ENCODE results near the gene PSMC3IP. TPM values are rescaled to one million over a fixed set of nuclear protein-coding genes. Genes with fewer than 3 reads are reported as not detected.
A peak's percentile ranks its signal among the peaks of the same experiment; 100 is the strongest.

Gene PSMC3IP
- total and polyA plus RNA-seq, 8 donors, result 0.89 to 6.5 (median 4.2) TPM; not detected in 2

DNA sequence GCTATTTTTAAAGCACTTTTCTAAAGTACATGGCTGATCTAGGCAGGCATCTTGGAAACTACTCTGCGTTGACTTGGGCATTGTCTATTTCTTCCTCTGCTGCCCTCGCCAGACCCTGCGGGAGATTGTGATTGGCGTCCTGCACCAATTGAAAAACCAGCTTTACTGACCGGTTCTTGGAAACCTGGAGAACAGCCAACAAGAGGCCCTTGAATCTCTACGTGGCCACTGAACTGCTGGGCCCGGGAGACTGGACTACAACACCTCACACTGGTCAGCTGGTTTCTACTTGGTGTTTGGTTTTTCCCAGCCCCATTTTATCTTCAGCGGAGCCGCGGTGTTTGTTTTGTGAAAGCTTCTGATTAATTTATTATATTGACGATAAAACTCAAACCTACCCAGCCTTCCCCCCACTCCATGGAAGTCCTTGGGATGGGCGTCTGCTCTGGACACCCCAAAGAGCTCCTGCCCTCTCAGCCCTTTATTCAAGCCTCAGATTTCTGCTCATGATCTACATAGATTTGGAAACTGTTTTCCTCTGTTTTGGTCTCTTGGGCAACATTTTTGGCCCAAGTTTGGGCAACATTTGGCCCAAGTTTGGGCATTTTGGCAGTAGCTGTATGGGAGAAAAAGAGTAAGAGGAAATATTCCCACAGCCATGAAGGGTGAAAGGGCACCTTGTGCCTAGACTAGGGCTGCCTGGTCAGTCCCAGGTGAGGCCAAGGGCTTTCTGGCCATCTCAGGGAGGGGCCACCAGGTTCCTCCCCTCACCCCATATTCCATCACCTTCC is 5.9 kb downstream of the PSMC3IP start:
- Histone ChIP-seq H3K4me3 (peak overlapping the region in 1 of 4 donors; percentile 14), H3K4me1 (peaks cover 35 to 87% (median 60%) of the 10 kb centered on the region in 4 donors), H3K27me3 (no peaks in the 10 kb centered on the region), H3K9me3 (no peaks in the 10 kb centered on the region), H3K36me3 (peaks cover 59 to 81% (median 71%) of the 10 kb centered on the region in 4 donors), H3K27ac (peak overlapping the region; percentile 55 to 74 (median 68))
- DNase-seq, result peak; percentile 83 to 84
- 27 to 62% (median 41%) methylated on average over 12 of the region's 12 CpGs for WGBS, 5 donors
- intact Hi-C loops (cut with DNase I; ENCODE audit: low total_unique reads), result no loop called here
- no peak for TF ChIP-seq POLR2A (IDR thresholded peaks at IDR 0.05)
- no peak for TF ChIP-seq CTCF (IDR thresholded peaks at IDR 0.05)
- TF ChIP-seq EP300 (IDR thresholded peaks at IDR 0.05), result no peak
- peak in 2 of 3 donors; percentile 9 to 35 for TF ChIP-seq POLR2AphosphoS5 (IDR thresholded peaks at IDR 0.05)

GRCh38 chr17:42568341-42569111 is 9.0 kb downstream of the PSMC3IP start:
- WGBS, 5 donors, result 78 to 90% (median 84%) methylated on average over 14 of the region's 14 CpGs

DNA sequence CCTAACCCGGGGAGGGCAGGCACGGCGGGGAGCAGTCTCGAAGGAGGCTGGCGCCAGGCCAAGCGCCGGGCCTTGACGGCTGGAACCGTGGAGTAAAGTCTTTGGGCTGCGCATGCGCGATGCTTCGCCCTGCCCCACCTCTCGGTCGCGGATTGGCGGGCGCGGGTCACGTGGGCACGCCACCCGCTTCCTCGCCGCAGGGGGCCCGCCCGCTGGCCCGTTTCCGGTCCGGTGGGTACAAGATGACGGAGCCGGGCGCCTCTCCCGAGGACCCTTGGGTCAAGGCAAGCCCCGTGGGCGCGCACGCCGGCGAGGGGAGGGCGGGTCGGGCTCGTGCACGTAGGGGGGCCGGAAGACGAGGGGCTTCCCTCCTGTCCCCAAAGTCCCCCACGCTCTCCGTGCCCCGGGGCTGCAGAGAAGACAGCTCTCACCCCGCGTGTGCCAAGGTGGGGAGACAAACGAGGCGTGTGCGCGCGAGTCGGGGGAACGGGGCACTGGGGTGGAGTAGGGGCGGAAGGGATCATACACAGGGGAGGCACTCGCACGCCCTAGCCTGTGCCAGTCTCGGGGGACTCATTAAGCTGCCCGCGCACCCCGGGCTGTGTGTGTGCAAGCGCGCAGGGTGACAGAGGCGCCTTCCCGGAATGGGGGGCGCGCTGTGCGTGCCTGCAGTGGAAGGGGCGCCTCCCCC is 10.5 kb downstream of the PSMC3IP start, which contains the start of gene MLX:
TSS of gene MLX (plus strand) at position 218 of the 691 bp plus-strand sequence. CDS start at position 243, 25 bp downstream.
- H3K36me3 ChIP-seq, result peaks cover 53 to 66% (median 61%) of the 10 kb centered on the region in 4 donors

More at GRCh38 chr17:42568341-42569111, 9.0 kb downstream of the PSMC3IP start:
- no peaks in the 10 kb centered on the region for H3K9me3 ChIP-seq
- H3K27me3 ChIP-seq, result no peaks in the 10 kb centered on the region
- peak overlapping the region in 3 of 4 donors; percentile 87 to 94 (median 91) for H3K4me3 ChIP-seq
- intact Hi-C loops (cut with DNase I; ENCODE audit: low total_unique reads), result no loop called here
- H3K36me3 ChIP-seq, result peaks cover 68 to 79% (median 76%) of the 10 kb centered on the region in 4 donors
- H3K4me1 ChIP-seq, result peaks cover 52 to 90% (median 84%) of the 10 kb centered on the region in 4 donors
- TF ChIP-seq CTCF (IDR thresholded peaks at IDR 0.05) (no peak), EP300 (IDR thresholded peaks at IDR 0.05) (no peak), POLR2AphosphoS5 (IDR thresholded peaks at IDR 0.05) (no peak), POLR2A (IDR thresholded peaks at IDR 0.05) (no peak)
- DNase-seq, result no peak
- peak overlapping the region; percentile 13 to 99 (median 97) for H3K27ac ChIP-seq

GRCh38 chr17:42566215-42566882 is 11.2 kb downstream of the PSMC3IP start:
- H3K27me3 ChIP-seq, result no peaks in the 10 kb centered on the region
- H3K27ac ChIP-seq, result peak overlapping the region; percentile 89 to 99 (median 97)
- H3K9me3 ChIP-seq, result no peaks in the 10 kb centered on the region
- intact Hi-C loops (cut with DNase I; ENCODE audit: low total_unique reads), result no loop called here
- H3K4me1 ChIP-seq, result peaks cover 53 to 85% (median 83%) of the 10 kb centered on the region in 4 donors
- peaks cover 46 to 60% (median 54%) of the 10 kb centered on the region in 4 donors for H3K36me3 ChIP-seq
- DNase-seq, result no peak
- TF ChIP-seq POLR2AphosphoS5 (IDR thresholded peaks at IDR 0.05), result no peak
- no peak for TF ChIP-seq POLR2A (IDR thresholded peaks at IDR 0.05)
- no peak for TF ChIP-seq CTCF (IDR thresholded peaks at IDR 0.05)
- TF ChIP-seq EP300 (IDR thresholded peaks at IDR 0.05), result no peak
- WGBS, 5 donors, result 18 to 27% (median 21%) methylated on average over 26 to 28 of the region's 28 CpGs
- peak overlapping the region; percentile 73 to 94 (median 89) for H3K4me3 ChIP-seq

More for the DNA sequence above, 10.5 kb downstream of the PSMC3IP start, which contains the start of gene MLX:
- H3K9me3 ChIP-seq, result no peaks in the 10 kb centered on the region
- no peaks in the 10 kb centered on the region for H3K27me3 ChIP-seq
- intact Hi-C loops (cut with DNase I; ENCODE audit: low total_unique reads), result no loop called here
- H3K27ac ChIP-seq, result peak within 1 kb of the TSS; percentile 89 to 99 (median 97)
- peaks cover 52 to 87% (median 86%) of the 10 kb centered on the region in 4 donors for H3K4me1 ChIP-seq
- TF ChIP-seq EP300 (IDR thresholded peaks at IDR 0.05), result no peak
- TF ChIP-seq POLR2AphosphoS5 (IDR thresholded peaks at IDR 0.05), result peak; percentile 67 to 92 (median 82)
- peak in 1 of 4 donors; percentile 25 for TF ChIP-seq POLR2A (IDR thresholded peaks at IDR 0.05)
- WGBS, 5 donors, result 0% methylated on average over 39 to 72 of the region's 72 CpGs
- peak; percentile 97 to 98 for DNase-seq
- peak within 1 kb of the TSS; percentile 73 to 94 (median 89) for H3K4me3 ChIP-seq
